GM19468 (cell line): ENCODE measurements around the gene ROBO1.
"Not testable (repeated sequence)": the region's sequence is repeated elsewhere in the genome, so short reads cannot be mapped to it uniquely, and the experiment has no call there.

Experiments
- ATAC-seq: cut with Tn5 transposase; IDR thresholded peaks from one replicate; pipeline ENCODE4 v1.9.1; 2021; ENCODE audit warnings: mild to moderate bottlenecking, moderate library complexity, moderate number of reproducible peaks; ENCODE audit not compliant: unreplicated experiment; ENCODE audit errors: extremely low read depth

The ROBO1 gene

DNA sequence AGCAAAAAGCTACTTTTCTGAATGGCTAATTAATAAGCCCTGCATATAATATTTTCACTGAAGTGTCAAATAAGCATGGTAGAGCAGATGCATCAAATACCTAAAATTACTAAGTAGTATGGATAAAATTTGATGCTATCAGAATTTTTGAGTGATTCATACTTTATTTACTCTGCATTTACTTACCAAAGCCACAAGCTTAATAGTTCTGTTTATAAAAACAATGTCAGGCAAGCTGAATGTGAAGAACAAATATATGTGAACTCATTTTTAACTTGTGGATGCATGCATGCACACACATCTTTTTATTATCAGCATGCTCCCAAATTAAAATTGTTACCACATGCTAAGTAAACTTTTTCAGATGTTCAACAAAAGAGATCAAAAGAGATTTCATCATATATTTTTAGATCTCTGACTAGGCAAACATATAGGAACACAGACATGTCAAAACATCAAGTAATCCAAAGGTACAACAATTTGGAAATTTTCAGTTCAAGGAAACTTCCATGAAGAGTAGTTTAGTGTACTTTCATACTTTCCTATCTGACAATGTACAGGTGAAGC, 969.4 kb downstream of the ROBO1 start:
- no peak for ATAC-seq

DNA sequence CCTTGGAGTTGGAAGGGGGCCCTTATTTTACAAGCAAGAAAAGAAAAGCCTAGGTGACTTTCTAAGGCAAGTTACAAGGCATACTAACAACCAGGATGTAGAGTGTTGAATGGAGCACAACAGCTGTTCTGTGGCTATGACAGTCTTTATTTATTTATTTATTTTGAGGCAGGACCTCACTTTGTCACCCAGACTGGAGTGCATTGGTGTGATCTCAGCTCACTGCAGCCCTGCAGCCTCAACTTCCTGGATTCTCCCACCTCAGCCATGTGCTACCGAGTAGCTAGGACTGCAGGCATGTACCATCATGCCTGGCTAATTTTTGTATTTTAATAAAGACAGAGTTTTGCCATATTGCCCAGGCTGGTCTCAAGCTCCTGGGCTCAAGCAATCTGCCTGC, 973.4 kb downstream of the ROBO1 start:
- no peak for ATAC-seq

DNA sequence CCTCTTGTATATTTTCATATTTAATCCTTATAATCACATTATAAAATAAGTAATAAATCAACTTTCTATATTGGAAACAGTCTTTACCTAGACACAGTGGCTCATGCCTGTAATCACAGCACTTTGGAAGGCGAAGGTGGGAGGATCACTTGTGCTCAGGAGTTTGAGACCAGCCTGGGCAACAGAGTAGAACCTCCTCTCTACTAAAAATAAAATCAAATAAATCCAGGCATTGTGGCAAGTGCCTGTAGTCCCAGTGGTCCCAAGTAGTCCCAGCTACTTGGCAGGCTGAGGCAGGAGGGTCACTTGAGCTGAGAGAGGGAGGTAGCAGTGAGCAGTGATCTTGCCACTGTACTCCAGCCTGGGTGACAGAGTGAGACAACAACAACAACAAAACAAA, 975.1 kb downstream of the ROBO1 start:
- ATAC-seq = no peak

DNA sequence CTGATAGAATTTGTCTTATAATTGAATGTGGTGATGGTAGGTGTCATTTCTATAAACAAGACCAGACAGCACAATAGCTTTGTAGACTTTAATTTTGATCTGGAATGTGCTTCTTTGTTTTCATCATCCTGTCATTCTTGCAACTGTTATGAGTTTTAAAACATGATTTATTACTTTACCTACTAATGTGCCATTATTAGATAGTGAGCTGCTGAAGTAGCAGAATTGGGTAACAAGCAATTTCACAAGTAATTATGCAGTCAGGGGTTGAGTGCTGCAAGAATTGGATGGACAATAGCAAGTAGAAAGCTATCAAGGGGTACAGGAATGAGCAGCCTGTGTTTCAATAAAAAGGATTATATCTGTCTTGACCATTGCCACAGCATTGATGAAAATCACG, 975.6 kb downstream of the ROBO1 start:
- no peak for ATAC-seq

DNA sequence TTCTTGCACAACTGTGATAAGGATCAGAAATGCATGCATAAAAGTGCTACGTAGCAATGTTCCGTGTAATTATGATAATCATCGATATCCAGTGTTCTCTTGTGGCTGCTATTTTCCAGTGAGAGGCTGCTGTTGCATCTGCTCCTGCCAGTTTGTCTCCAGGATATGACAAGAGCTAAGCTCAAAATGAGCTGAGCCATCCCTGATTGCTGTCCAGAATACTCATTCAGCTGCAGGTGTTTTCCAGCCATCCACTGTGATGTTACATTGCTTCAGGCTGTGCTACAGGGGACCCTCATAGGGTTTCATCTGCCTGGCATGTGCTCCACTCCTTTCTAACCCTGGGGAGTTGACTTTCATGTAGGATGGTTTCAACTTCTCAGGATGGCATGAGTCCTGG, 976.0 kb downstream of the ROBO1 start:
- ATAC-seq = no peak

DNA sequence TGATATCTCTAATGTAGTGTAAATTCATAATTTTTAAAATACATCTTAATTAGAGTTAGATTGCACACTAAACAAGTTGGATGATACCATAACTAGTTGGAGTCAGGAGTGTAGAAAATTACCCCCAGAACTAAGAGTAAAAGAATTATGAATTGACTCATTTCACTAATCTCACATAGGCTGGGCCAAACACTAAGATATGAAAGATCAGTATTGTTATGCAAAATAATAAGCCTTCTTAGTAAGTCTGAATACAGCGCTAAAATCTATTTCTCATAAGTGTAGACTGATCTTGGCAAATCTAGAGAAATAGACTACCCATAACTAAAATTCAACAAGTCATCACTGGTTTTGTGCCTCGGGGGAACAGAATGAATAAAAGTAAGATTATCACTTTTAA, 979.0 kb downstream of the ROBO1 start:
- ATAC-seq = no peak

DNA sequence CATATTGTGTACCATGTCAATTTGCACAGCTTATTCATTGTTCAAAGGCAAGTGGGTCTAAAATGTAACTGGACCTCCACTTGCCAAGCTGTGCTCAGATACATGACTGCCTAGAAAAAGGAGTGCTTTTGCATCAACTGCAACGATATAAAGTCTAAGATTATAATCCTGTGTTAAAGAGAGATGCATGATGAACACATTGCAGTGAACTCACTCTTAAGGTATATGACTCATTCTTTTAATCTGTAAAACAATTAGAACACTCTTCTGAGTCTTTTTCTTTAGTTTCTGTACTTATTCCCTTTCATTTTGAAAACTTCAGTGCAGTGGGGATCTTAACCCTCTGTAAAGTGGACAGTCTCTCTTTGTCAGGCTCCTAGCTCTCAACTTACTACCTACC, 982.8 kb downstream of the ROBO1 start:
- no peak for ATAC-seq

DNA sequence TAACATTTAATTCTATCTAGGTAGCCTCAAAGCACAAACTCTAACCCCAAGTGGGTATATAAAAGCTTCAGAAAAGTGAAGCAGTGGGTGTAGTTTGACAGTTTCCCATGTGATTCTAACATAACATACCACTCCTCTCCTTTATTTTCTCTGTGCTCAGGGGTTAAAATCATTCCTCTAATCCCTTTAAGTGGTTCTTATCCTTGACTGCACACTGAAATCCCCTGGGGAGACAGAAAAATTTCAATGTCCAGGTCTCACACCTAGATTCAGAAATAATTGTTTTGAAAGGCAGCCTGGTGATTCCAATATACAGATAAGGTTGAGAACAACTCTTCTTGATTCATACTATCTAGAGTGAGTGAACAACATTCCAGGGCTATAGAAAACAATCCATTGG, 986.4 kb downstream of the ROBO1 start:
- ATAC-seq = no peak

DNA sequence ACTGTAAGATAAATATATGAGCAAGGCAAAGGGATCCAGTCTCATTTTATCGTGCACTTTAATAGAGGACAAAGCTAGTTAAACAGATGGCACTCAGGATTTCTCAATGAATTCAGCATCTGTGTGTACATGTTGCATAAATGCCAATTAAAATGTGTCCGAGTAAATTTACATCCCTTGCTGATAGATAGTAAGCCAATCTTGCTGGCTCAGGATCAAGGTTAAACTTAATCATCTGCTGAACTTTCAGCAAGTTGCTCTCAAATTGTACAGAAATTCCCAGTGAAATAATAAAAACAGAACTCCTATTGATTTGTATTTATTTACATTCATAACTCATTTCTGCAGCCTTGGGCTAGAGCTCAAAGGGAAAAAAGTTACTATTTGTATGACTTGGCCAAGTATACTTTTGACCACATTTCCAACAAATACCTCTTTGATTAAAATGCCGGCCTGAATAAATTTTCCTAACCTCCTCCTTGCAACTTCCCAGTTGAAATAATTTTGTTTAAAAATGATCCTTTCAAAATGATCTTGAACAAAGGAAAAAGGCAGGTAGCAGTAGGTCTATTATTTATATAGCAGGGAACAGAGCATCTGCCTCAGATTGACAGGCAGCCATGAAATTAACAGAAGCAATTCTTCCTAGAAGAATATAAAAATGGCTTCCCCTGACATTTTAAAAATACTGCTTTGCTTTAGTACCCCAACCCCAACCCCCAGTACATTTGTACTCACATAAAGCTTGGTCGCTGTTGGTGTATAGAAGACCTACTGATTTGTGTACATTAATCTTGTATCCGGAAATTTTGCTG, 1001.9 kb downstream of the ROBO1 start:
- no peak for ATAC-seq

DNA sequence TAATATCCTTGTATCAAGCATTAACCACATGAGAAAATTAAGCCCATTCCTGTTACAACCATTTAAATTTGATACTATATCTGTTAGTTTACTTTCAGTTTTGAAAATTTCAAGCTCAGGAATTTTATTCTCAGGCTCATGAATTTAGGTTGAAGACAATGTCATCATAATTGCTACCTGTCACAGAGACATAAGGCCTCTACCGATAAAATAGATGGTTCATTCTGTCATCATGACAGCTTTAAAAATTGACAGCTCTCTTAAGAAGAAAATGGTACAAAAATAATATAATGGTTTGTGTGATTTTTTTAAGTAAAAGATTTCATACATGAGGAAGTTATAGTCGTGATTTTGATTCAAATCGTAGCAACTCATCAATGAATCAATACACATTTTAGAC, 1003.2 kb downstream of the ROBO1 start:
- ATAC-seq = no peak

DNA sequence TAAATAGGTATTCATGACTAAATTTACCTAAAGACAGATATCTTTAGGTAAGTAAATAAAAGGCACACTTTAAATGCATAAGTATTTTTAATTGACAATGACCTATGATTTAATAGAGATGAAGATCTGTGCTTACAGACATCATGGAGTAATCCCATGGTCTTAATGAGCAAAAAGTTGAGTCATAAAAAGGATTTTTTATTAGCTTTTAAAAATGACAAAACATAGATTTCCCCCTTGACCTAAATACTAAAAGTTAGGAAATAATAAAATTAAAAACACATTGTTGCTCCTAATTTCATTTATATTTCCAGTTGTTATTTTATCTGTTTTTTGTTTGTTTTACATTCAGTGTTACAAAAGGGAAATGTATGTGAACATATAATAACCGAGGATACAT, 1005.7 kb downstream of the ROBO1 start:
- no peak for ATAC-seq

DNA sequence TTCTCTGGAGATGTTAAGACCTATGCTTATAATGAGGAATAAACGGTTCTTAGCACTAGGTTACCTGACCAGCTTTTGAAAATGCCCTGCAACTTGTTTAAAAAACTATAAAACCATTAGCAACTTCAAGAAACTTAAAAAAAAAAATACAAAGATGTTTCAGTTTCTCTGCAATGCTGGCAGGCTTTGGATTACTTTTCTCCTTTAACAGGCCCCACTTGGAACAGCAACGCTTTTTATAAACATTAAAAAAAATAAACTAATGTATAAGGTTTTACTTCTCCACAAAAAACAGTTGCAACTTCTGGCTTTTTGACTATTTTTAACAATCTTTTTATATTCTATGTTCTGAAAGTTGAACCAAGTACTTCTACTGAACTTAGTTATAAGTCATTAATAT, 1006.7 kb downstream of the ROBO1 start:
- no peak for ATAC-seq

DNA sequence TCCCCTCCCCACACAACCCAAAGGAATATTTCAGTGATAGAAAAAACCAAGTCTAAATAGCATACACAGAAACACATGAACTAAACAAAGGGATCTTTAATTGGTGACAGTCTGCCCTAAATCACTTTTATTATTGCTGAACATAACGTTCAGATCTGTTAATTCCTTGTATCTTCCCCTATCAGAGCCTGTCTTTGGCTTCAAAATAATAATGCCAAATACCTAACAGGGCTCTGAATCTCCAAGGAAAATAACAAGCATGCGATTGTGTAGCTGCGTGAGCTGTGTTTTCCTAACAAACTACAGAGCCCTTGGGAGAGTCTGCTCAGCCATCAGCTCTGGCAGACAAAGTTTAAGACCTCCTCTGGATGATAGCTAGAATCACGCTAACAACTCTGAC, 1010.1 kb downstream of the ROBO1 start:
- ATAC-seq = no peak

DNA sequence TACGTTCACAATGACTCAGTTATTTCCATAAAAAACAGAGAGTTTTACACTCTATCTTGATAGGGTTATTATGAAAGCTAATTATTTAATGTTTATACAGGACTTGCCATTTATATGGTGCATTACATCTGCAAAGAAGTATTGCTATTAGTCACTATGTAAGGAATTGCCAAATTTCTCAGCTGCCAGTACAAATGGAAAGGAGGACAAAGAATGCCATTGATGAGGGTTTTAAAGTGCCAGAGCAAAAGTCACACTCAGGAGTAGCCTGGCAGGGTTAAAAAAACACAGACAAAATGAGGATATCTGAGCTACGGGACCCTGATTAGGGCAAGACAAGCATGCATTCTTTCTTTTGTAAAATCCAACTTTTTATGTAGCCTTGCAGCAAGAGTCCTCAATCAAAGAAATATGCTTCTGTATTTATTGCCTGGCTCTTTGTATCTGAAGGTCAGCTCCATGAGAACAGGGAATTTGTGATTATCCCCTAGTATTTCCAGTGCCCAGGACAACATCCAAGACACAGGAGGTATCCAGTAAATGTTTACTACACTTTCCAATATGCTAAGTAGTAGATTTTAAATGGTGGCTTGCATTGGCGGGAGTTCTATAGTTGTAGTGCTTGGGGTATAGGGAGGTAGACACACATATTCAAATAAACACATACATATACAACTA, 1013.6 kb downstream of the ROBO1 start:
- no peak for ATAC-seq

DNA sequence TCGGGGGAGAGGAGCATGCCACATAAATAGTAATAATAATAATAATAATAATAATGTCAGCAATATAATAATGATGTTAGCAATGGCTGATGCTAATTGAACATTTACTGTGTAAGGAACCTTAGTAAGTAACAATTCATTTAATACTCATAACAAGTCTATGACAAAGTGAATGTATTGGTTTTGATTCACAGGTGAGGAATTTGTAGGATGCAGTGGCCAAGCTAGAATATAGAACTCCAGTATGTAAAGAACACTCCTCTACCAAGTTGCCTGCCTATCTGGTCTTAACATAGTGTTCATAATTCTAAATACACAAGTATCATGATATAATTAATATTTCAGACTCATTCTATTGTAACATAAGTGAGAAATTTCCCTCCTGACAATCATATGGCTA, 1016.5 kb downstream of the ROBO1 start:
- no peak for ATAC-seq

DNA sequence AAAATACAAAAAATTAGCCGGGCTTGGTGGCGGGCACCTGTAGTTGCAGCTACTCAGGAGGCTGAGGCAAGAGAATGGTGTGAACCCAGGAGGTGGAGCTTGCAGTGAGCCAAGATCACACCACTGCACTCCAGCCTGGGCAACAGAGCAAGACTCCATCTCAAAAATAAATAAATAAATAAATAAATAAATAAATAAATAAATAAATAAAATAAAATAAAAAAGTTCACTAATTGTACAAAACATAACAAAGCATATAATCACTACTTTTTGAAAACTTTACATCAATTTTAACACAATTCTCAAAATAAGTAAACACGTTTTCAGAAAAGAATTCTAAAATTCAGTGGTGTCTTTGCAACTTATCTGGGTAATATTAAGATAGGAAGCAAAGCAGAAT, 1017.5 kb downstream of the ROBO1 start:
- ATAC-seq = not testable (repeated sequence)

DNA sequence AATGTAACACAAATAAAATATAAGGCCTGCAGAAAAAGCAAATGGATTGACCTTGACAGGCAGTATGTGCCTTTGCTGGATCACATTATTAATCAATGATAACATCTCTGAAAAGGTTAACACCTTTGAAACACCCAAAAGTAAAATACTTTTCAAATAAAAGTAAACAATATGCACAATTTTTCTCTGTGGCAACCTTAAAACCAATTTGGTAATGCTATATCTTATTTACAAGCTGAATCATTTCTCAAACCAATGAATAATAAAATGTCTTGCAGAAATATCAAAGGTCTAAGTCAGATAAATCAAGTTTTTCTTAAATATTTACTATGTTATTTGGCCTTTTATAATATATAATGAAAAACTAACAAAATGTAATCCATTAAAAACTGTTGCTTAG, 1018.7 kb downstream of the ROBO1 start:
- ATAC-seq = no peak

DNA sequence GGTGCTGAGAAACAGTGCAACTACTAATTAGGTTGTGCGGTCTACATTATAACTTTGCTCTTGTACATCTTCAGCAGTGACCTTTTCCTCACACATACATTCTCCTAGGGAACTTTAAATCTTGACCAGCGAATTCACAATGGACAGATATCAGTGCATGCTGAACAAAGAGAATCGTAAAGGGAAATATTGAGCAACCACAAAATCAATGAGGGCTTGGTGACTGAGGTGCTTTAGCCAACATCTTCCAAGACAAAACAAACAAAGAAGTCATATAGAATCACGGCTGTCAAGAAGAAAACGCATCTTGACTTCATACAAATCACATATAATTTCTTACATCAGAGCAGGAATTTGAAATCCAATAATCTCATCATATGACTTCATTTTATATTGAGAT, 1022.0 kb downstream of the ROBO1 start:
- ATAC-seq = no peak

DNA sequence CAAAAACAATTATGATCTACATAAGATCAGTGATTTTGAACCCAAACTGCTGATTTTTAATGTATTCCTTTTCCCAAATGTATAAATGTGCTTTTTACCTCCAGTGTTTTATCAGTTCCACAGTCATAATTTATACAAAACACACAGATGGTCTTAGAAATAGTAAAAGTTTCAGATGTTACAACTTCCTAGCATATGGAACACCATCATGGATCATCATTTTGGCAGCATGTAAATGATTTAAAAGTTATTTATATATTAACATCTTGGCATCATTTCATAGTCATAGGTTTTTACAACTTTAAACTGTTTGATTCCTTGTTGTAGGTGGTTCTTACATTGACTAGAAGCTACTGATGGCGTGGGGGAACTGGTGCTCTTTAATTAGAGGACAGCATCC, 1025.3 kb downstream of the ROBO1 start:
- no peak for ATAC-seq

DNA sequence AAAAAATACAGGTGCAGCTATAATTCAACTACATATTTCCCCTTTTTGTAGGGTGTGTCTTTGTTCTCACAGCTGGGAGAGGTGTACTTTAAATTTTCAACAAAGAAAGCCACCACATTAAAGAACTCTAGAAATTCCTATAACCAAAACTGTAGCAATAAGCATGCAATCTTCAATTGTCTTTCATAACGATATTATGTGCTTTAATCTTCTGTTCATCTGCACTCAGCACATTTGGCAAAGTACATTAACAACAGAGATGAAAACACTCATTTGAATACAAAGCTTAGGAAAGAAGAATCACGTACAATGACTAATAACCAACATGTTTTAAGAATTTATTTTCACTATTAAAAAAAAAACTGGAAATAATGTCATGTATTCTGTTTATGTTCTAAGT, 1025.8 kb downstream of the ROBO1 start:
- ATAC-seq = no peak

DNA sequence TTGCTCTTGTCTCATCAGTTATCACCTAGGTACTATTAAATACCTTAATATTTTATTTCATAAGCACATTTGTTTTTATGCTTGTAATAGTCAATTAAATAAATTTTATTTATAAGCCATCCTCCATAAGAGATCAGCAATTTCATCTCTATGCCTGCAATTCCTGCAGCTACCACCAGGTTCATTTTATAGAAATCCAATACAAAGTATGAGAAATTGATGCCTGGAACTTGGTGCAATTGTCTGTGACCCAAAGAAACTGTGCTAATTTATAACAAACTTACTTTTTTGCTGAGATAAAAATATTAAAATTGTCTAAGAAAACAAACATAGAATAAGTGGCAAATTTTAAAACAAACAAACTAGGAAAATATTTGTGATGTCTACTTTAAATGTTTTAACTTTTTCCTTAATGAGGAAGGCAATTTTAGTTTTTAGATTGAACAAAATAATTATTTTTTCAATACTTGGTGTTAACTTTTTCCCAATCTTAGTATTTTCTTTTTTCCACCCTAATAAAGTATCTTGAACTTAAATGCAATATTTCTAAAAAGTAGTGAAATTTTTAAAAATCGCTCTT, 1026.6 kb downstream of the ROBO1 start:
- ATAC-seq = no peak
